Skeletal muscle tissue (tissue), 4 donors: ENCODE measurements around the gene SLAMF1. TPM values are rescaled to one million over a fixed set of nuclear protein-coding genes. Genes with fewer than 3 reads are reported as not detected.

ENCODE experiments used
- H3K27ac ChIP-seq: one replicate; pipeline ENCODE4 v1.7.0; 2013; ENCODE audit warnings: mild to moderate bottlenecking, low read depth, low read length, inconsistent platforms
- H3K27me3 ChIP-seq, 3 donors: one replicate each; pipeline ENCODE4 v1.7.0; 2013; ENCODE audit warnings: low read length in 3 of 3; ENCODE audit not compliant: control insufficient read depth in 3 of 3, insufficient read depth in 3 of 3
- H3K36me3 ChIP-seq, 3 donors: one replicate each; pipeline ENCODE4 v1.7.0; 2013; ENCODE audit warnings: low read length in 3 of 3; ENCODE audit not compliant: control insufficient read depth in 3 of 3, insufficient read depth in 3 of 3
- H3K4me1 ChIP-seq, 3 donors: one replicate each; pipeline ENCODE4 v1.7.0; 2013; ENCODE audit warnings: low read length in 3 of 3, mild to moderate bottlenecking in 3 of 3; ENCODE audit not compliant: control insufficient read depth in 3 of 3, insufficient read depth in 3 of 3
- H3K4me3 ChIP-seq, 3 donors: one replicate each; pipeline ENCODE4 v1.7.0; 2013; ENCODE audit warnings: low read length in 3 of 3
- H3K9ac ChIP-seq, 3 donors: one replicate each; pipeline ENCODE4 v1.7.0; 2013; ENCODE audit warnings: low read length in 3 of 3, mild to moderate bottlenecking in 3 of 3, moderate library complexity in 2 of 3, low read depth in 1 of 3
- H3K9me3 ChIP-seq, 3 donors: one replicate each; pipeline ENCODE4 v1.7.0; 2013; ENCODE audit warnings: low read length in 3 of 3; ENCODE audit not compliant: control insufficient read depth in 3 of 3
- total RNA-seq: library from RNA; depleted of rRNA; stranded (reverse); fragments of >200 nt; gene quantifications from one replicate; pipeline ENCODE4 v1.2.3, GENCODE V29; 2014
- donor health status: Osteomylitis.

The SLAMF1 gene
- total RNA-seq, 1 donor from 2014 or later: not detected

GRCh38 chr1:160625321-160625720, 21.5 kb downstream of the SLAMF1 start:
- no peaks in the 10 kb centered on the region for H3K36me3 ChIP-seq
- H3K4me3 ChIP-seq: no peak overlapping the region
- H3K4me1 ChIP-seq: no peaks in the 10 kb centered on the region
- H3K9me3 ChIP-seq: no peaks in the 10 kb centered on the region
- H3K27ac ChIP-seq: no peak overlapping the region
- no peaks in the 10 kb centered on the region for H3K27me3 ChIP-seq
- H3K9ac ChIP-seq: no peak overlapping the region

GRCh38 chr1:160624464-160624863, 22.4 kb downstream of the SLAMF1 start:
- Histone ChIP-seq H3K9ac (no peak overlapping the region), H3K27ac (no peak overlapping the region), H3K27me3 (no peaks in the 10 kb centered on the region), H3K36me3 (no peaks in the 10 kb centered on the region), H3K4me1 (no peaks in the 10 kb centered on the region), H3K9me3 (peaks cover 0 to 2% (median 0%) of the 10 kb centered on the region in 3 donors), H3K4me3 (no peak overlapping the region)

DNA sequence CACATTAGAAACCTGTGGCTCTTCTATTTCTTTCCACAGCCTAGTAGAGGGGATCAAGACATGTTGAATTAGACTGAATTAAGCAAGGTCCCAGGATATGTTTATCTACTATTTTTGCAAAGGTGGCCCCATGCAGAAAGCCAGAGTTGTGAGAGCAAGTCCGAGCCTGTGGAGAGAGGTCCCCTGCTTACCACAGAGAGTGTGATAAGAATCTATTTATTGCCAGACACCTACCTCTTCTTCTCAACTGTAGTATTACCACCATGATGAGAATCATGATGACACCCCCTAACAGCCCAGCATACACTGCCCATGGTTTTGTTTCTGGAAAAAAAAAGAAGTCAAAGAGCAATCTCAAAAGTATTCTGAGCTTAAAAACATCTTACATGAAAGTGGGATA, 23.0 kb downstream of the SLAMF1 start:
- no peak overlapping the region for H3K4me3 ChIP-seq
- no peaks in the 10 kb centered on the region for H3K27me3 ChIP-seq
- H3K9me3 ChIP-seq: peaks cover 0 to 2% (median 0%) of the 10 kb centered on the region in 3 donors
- H3K36me3 ChIP-seq: no peaks in the 10 kb centered on the region
- H3K27ac ChIP-seq: no peak overlapping the region
- H3K9ac ChIP-seq: no peak overlapping the region
- H3K4me1 ChIP-seq: no peaks in the 10 kb centered on the region

GRCh38 chr1:160623227-160623633, 23.6 kb downstream of the SLAMF1 start:
- Histone ChIP-seq H3K4me1 (no peaks in the 10 kb centered on the region), H3K36me3 (no peaks in the 10 kb centered on the region), H3K27me3 (no peaks in the 10 kb centered on the region), H3K4me3 (no peak overlapping the region), H3K9me3 (peaks cover 0 to 2% (median 0%) of the 10 kb centered on the region in 3 donors), H3K9ac (no peak overlapping the region), H3K27ac (no peak overlapping the region)

GRCh38 chr1:160622501-160623226, 24.2 kb downstream of the SLAMF1 start:
- Histone ChIP-seq H3K9me3 (peaks cover 0 to 2% (median 0%) of the 10 kb centered on the region in 3 donors), H3K27me3 (no peaks in the 10 kb centered on the region), H3K4me1 (no peaks in the 10 kb centered on the region), H3K27ac (no peak overlapping the region), H3K36me3 (no peaks in the 10 kb centered on the region), H3K4me3 (no peak overlapping the region), H3K9ac (no peak overlapping the region)

DNA sequence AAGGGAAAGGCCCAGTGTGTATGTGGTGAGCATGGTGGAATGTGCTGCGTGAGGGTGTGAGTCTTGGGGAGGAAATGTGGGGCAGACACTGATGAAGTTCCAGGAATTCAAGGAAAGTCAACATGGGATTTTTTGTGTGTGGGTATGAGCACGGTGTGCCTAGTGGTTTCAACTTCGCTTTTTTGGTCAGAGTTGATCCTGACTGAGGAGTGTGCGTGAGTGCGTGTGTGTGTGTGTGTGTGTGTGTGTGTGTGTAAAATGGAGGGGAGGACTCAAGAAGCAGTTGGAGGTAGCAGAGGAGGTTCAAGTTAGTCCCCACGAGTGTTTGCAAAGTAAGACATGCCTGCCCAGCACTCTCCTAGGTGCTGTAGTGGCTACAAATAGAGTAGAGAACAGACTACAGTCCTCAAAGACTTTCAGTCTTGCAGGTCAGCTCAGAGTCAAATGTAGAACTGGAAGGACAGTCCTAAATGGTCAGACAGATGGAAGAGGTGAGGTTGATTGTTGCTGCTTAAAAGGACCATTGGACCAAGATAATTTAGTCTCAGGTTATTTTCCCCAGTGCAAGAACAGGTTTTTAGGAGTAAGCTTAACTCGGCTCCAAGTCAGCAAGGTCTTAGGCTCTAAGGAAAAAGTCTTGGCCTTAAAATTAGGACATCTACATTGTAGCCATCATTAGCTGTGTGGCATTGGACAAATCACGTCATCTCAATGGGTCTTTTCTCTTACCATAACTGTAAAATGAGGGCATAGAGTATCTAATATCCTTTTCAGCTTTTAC, 25.0 kb downstream of the SLAMF1 start:
- H3K36me3 ChIP-seq: no peaks in the 10 kb centered on the region
- H3K4me1 ChIP-seq: no peaks in the 10 kb centered on the region
- H3K27ac ChIP-seq: no peak overlapping the region
- H3K4me3 ChIP-seq: no peak overlapping the region
- H3K27me3 ChIP-seq: no peaks in the 10 kb centered on the region
- peaks cover 0 to 2% (median 0%) of the 10 kb centered on the region in 3 donors for H3K9me3 ChIP-seq
- H3K9ac ChIP-seq: no peak overlapping the region

- no peaks in the 10 kb centered on the region for H3K4me1 ChIP-seq
- no peak overlapping the region for H3K27ac ChIP-seq
- H3K36me3 ChIP-seq: no peaks in the 10 kb centered on the region
Measured at GRCh38 chr1:160620942-160621632, 25.8 kb downstream of the SLAMF1 start.

DNA sequence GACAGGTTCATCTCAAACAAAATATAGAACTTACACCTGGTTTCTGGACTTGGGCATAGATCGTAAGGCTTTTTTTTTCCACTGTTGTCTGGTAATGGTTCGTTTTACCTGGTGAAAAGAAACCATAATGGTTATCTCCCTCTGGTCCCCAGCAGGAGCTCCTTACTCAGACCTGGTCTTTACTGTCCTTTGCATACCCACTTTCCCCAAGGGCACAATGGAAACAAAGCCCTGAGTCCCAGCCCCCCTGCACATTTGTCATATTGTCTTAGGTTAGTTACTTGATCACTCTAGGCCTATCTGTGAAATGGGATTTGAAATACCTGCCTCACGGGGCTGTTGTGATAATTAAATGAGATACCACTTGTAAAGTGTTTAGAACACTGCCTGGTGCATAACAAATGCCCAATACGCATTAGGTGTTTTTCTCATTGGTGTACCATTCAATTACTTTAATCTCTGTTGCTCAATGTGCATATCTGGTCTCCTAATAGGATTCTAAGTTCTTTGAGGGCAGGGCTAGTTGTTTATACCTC, 27.0 kb downstream of the SLAMF1 start:
- Histone ChIP-seq H3K4me3 (no peak overlapping the region), H3K27me3 (no peaks in the 10 kb centered on the region), H3K27ac (no peak overlapping the region)

More at GRCh38 chr1:160620942-160621632, 25.8 kb downstream of the SLAMF1 start:
- Histone ChIP-seq H3K4me3 (no peak overlapping the region), H3K9ac (no peak overlapping the region), H3K27me3 (no peaks in the 10 kb centered on the region), H3K9me3 (peaks cover 0 to 2% (median 0%) of the 10 kb centered on the region in 3 donors)

DNA sequence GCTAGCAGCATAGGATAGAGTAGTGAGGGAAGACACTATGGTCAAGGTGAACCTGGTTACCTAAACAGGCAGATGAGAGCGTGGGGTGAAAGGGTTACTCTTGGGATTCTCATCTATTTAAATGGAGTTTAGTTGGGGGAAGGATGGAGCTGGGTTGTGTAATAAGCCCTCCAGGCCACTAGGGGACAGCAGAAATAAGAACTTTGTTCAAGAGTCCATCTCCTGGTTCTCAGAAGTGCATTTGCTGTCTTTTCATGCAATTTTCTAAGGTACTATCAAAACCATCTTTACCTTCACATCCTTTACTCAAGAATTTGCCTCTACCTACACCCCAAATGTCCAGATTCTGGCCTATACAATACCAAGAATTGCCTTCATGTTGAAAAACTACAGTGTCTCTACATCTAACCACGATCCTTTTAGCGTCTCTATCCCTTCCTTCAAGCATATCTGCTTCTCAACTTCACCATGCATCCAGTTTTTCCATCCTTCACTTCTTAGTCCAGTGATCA, 28.0 kb downstream of the SLAMF1 start:
- Histone ChIP-seq H3K4me1 (no peaks in the 10 kb centered on the region), H3K9me3 (peaks cover 0 to 2% (median 0%) of the 10 kb centered on the region in 3 donors), H3K9ac (no peak overlapping the region), H3K27me3 (no peaks in the 10 kb centered on the region), H3K36me3 (no peaks in the 10 kb centered on the region), H3K4me3 (no peak overlapping the region), H3K27ac (no peak overlapping the region)

More for the DNA sequence above, 27.0 kb downstream of the SLAMF1 start:
- Histone ChIP-seq H3K9me3 (peaks cover 0 to 2% (median 0%) of the 10 kb centered on the region in 3 donors), H3K36me3 (no peaks in the 10 kb centered on the region), H3K9ac (no peak overlapping the region), H3K4me1 (no peaks in the 10 kb centered on the region)
